Spleen (tissue), 11 donors: ENCODE measurements around the gene FAHD1. TPM values are rescaled to one million over a fixed set of nuclear protein-coding genes. Genes with fewer than 3 reads are reported as not detected.

Experiments used
- DNase-seq: peaks from one replicate; pipeline ENCODE4 v3.0.0-alpha.2; 2020
- H3K27ac ChIP-seq, 8 donors: fragments of 200-600 bp; sonication (generic) in 7 of 8; 1 replicate in 4 of 8; 2 replicates in 4 of 8; pipeline versions ENCODE4 v1.5.0 to v1.8.0; 2016 to 2021; ENCODE audit warnings: inconsistent platforms in 4 of 8, mild to moderate bottlenecking in 4 of 8, moderate library complexity in 1 of 8
- H3K27me3 ChIP-seq, 7 donors: fragments of 200-600 bp; sonication (generic) in 6 of 7; replicated peaks in 1 of 7; 1 replicate in 4 of 7; 2 replicates in 3 of 7; pipeline versions ENCODE4 v1.5.0 to v1.8.0; 2016 to 2021; ENCODE audit warnings: inconsistent platforms in 3 of 7, mild to moderate bottlenecking in 1 of 7
- H3K36me3 ChIP-seq, 6 donors: fragments of 200-600 bp; sonication (generic) in 5 of 6; 1 replicate in 4 of 6; 2 replicates in 2 of 6; pipeline versions ENCODE4 v1.5.0 to v1.8.0; 2016 to 2021; ENCODE audit warnings: inconsistent platforms in 2 of 6
- H3K4me1 ChIP-seq, 6 donors: fragments of 200-600 bp; sonication (generic) in 5 of 6; 1 replicate in 3 of 6; 2 replicates in 3 of 6; pipeline versions ENCODE4 v1.5.0 to v1.8.0; 2016 to 2021; ENCODE audit warnings: inconsistent platforms in 3 of 6
- H3K4me3 ChIP-seq, 8 donors: fragments of 200-600 bp; sonication (generic) in 7 of 8; 1 replicate in 4 of 8; 2 replicates in 4 of 8; pipeline versions ENCODE4 v1.5.0 to v1.8.0; 2016 to 2021; ENCODE audit warnings: inconsistent platforms in 4 of 8, mild to moderate bottlenecking in 4 of 8, moderate library complexity in 2 of 8
- H3K9me3 ChIP-seq, 8 donors: fragments of 200-600 bp; sonication (generic) in 7 of 8; 1 replicate in 4 of 8; 2 replicates in 4 of 8; pipeline versions ENCODE4 v1.5.0 to v1.8.0; 2016 to 2021; ENCODE audit warnings: inconsistent platforms in 4 of 8
- CTCF ChIP-seq, 11 experiments: fragments of 200-600 bp in 7 of 11; fragments of 450-650 bp in 4 of 11; sonication (generic) in 4 of 11; IDR thresholded peaks in 8 of 11; conservative IDR thresholded peaks in 3 of 11; 1 replicate in 7 of 11; 2 replicates in 4 of 11; pipeline versions ENCODE4 v1.4.0 to v1.8.0; 2016 to 2021; ENCODE audit warnings: antibody characterized with exemption in 11 of 11, inconsistent platforms in 4 of 11, mild to moderate bottlenecking in 1 of 11
- POLR2A ChIP-seq, 3 donors: fragments of 450-650 bp; IDR thresholded peaks; one replicate each; pipeline ENCODE4 v1.5.1; 2017; ENCODE audit warnings: antibody characterized with exemption in 3 of 3, mild to moderate bottlenecking in 1 of 3
- POLR2AphosphoS5 ChIP-seq, 3 donors: sonication (generic); formaldehyde crosslinking; IDR thresholded peaks; one replicate each; pipeline ENCODE4 v1.5.1; 2017; ENCODE audit warnings: antibody characterized with exemption in 3 of 3
- WGBS, 5 donors: extraction: QIAGEN DNeasy Blood & Tissue Kit in 3 of 5; methylation state at CpG; one replicate each; pipeline versions ENCODE4 v1.1.5 to v1.1.7; 2013 to 2018; 5-methylcytosine and 5-hydroxymethylcytosine counted together
- intact Hi-C: fragments of 100-400 bp; cut with DNase I; formaldehyde crosslinking; loops from one replicate; pipeline ENCODE4 v1.15.0; 2023; ENCODE audit warnings: low total_unique reads
- polyA plus RNA-seq, 3 donors: library from polyadenylated mRNA; stranded (reverse); fragments of 200-250 nt; gene quantifications; one replicate each; pipeline ENCODE4 v1.2.1, GENCODE V29; 2013
- total RNA-seq, 7 donors: library from RNA; depleted of rRNA in 3 of 7; stranded (reverse); fragments of >200 nt in 3 of 7; fragmentation: NEBNext Ultra II Directional in 4 of 7; extraction: Animal tissue kit (Norgen Biotek cat#: 25700) in 4 of 7; gene quantifications; one replicate each; pipeline versions ENCODE4 v1.1.0 to v1.2.1, GENCODE V29; 2016 to 2021
- donor health status: healthy with polysubstance abuse.
- donor health status: DM: no; HTN: no; CAD: no; lungs with moderate emphysema.
- donor health status: DM: no; HTN: no; CAD: no.
- donor health status: Bipolar disorder and iron deficiency.
- donor health status: healthy.
- donor health status: DM: no; HTN: no; CAD: no.
- donor health status: DM: yes; HTN: yes; CAD: no.

The FAHD1 gene
- total and polyA plus RNA-seq, 10 donors = 9.5 to 34.9 (median 16.6) TPM

- H3K27ac ChIP-seq = no peak overlapping the region
- no peaks in the 10 kb centered on the region for H3K9me3 ChIP-seq
- peaks cover 0 to 11% (median 0%) of the 10 kb centered on the region in 7 donors for H3K27me3 ChIP-seq
- intact Hi-C loops = no loop called here
- DNase-seq = no peak
- TF ChIP-seq POLR2A (IDR thresholded peaks at IDR 0.05) (no peak), POLR2AphosphoS5 (IDR thresholded peaks at IDR 0.05) (no peak), CTCF (IDR thresholded peaks at IDR 0.05 in 8 of 11, conservative IDR thresholded peaks at IDR 0.05 in 3 of 11) (no peak)
- no peaks in the 10 kb centered on the region for H3K36me3 ChIP-seq
- whole genome bisulfite sequencing, 5 donors = 61 to 72% (median 67%) methylated on average over 4 of the region's 4 CpGs
- H3K4me3 ChIP-seq = no peak overlapping the region
- no peaks in the 10 kb centered on the region for H3K4me1 ChIP-seq
Observed at GRCh38 chr16:1845985-1846384, 19.0 kb downstream of the FAHD1 start.

- H3K9me3 ChIP-seq = no peaks in the 10 kb centered on the region
- H3K27me3 ChIP-seq = peaks cover 0 to 11% (median 0%) of the 10 kb centered on the region in 7 donors
- intact Hi-C loops = no loop called here
- H3K4me1 ChIP-seq = no peaks in the 10 kb centered on the region
- H3K36me3 ChIP-seq = no peaks in the 10 kb centered on the region
- no peak overlapping the region for H3K27ac ChIP-seq
- H3K4me3 ChIP-seq = no peak overlapping the region
- WGBS, 5 donors = 74 to 91% (median 89%) methylated on average over 1 of the region's 1 CpG
- DNase-seq = no peak
- TF ChIP-seq POLR2A (IDR thresholded peaks at IDR 0.05) (no peak), CTCF (IDR thresholded peaks at IDR 0.05 in 8 of 11, conservative IDR thresholded peaks at IDR 0.05 in 3 of 11) (no peak), POLR2AphosphoS5 (IDR thresholded peaks at IDR 0.05) (no peak)
Observed at GRCh38 chr16:1846416-1846815, 19.4 kb downstream of the FAHD1 start.

GRCh38 chr16:1850981-1851380 lies 24.0 kb downstream of the FAHD1 start:
- WGBS, 5 donors = 77 to 82% (median 80%) methylated on average over 7 of the region's 7 CpGs
- peaks cover 0 to 7% (median 0%) of the 10 kb centered on the region in 7 donors for H3K27me3 ChIP-seq
- H3K36me3 ChIP-seq = no peaks in the 10 kb centered on the region
- H3K27ac ChIP-seq = no peak overlapping the region
- no peak overlapping the region for H3K4me3 ChIP-seq
- TF ChIP-seq CTCF (IDR thresholded peaks at IDR 0.05 in 8 of 11, conservative IDR thresholded peaks at IDR 0.05 in 3 of 11) (no peak), POLR2AphosphoS5 (IDR thresholded peaks at IDR 0.05) (no peak), POLR2A (IDR thresholded peaks at IDR 0.05) (no peak)
- DNase-seq = no peak
- no peaks in the 10 kb centered on the region for H3K9me3 ChIP-seq
- intact Hi-C loops = no loop called here
- H3K4me1 ChIP-seq = no peaks in the 10 kb centered on the region

GRCh38 chr16:1851793-1852192 lies 24.8 kb downstream of the FAHD1 start:
- Histone ChIP-seq H3K4me1 (no peaks in the 10 kb centered on the region), H3K27ac (no peak overlapping the region), H3K27me3 (peaks cover 0 to 5% (median under 1%) of the 10 kb centered on the region in 7 donors), H3K36me3 (no peaks in the 10 kb centered on the region), H3K4me3 (no peak overlapping the region), H3K9me3 (no peaks in the 10 kb centered on the region)
- intact Hi-C loops = no loop called here
- 62 to 77% (median 63%) methylated on average over 4 of the region's 4 CpGs for WGBS, 5 donors
- TF ChIP-seq POLR2AphosphoS5 (IDR thresholded peaks at IDR 0.05) (no peak), CTCF (IDR thresholded peaks at IDR 0.05 in 8 of 11, conservative IDR thresholded peaks at IDR 0.05 in 3 of 11) (no peak), POLR2A (IDR thresholded peaks at IDR 0.05) (no peak)
- no peak for DNase-seq
